Measurements from ENCODE around the gene GXYLT2. TPM values are rescaled to one million over a fixed set of nuclear protein-coding genes. Genes with fewer than 3 reads are reported as not detected.

The GXYLT2 gene
- total and polyA plus RNA-seq, 10 of the 15 experiments (the other 5 are each of a cell fraction or from before 2014, with no cell fraction given): 0.27 to 2.6 (median 0.78) TPM

- Histone ChIP-seq H3K9ac (ENCODE audit: control insufficient read depth, insufficient read depth, low read length) (no peak overlapping the region), H3K4me2 (ENCODE audit: control insufficient read depth, insufficient read depth) (no peak overlapping the region), H3K9me3 (replicated peaks; ENCODE audit: control insufficient read depth, insufficient read depth, low read length) (no peaks in the 10 kb centered on the region), H4K20me1 (ENCODE audit: control insufficient read depth, insufficient read depth) (no peaks in the 10 kb centered on the region), H3K4me3 (no peak overlapping the region), H2AFZ (ENCODE audit: control insufficient read depth, low read depth, low read length) (no peak overlapping the region), H3K4me1 (ENCODE audit: control insufficient read depth, insufficient read depth, low read length) (no peaks in the 10 kb centered on the region), H3K27ac (ENCODE audit: control insufficient read depth, insufficient read depth) (no peak overlapping the region), H3K36me3 (ENCODE audit: control insufficient read depth in 2 of 2, insufficient read depth in 2 of 2, low read length in 1 of 2) (no peaks in the 10 kb centered on the region), H3K27me3 (replicated peaks in 1 of 2; ENCODE audit: control insufficient read depth in 2 of 2, insufficient read depth in 2 of 2, low read length in 1 of 2) (no peaks in the 10 kb centered on the region), H3K79me2 (ENCODE audit: control insufficient read depth, insufficient read depth, low read length) (no peaks in the 10 kb centered on the region)
- no peak for FAIRE-seq
- ChIA-PET RAD21 (ENCODE audit: unreplicated experiment) (interaction anchor here (1.1 to 1.8 kb wide), 2 partner anchors 54 to 112 kb away, joined by 4 read pairs; no protein-coding TSS in a partner anchor), CTCF (interaction anchor here (0.5 to 5.0 kb wide), 7 partner anchors 9 to 140 kb away, joined by 3 to 28 read pairs (median 4); no protein-coding TSS in a partner anchor), SMC1A (ENCODE audit: uncharacterized antibody, unreplicated experiment) (interaction anchor here (0.7 to 3.0 kb wide), 4 partner anchors 39 to 112 kb away, joined by 3 to 13 read pairs (median 3); no protein-coding TSS in a partner anchor), POLR2A (no interaction called here)
- no peak for ATAC-seq
- no peak for DNase-seq (ENCODE audit: low read depth, low spot score)
- WGBS (ENCODE audit: insufficient coverage, insufficient replicate concordance, low lambda C conversion rate, missing lambda C conversion rate): 75% methylated on average over 7 of the region's 7 CpGs
- no TSS peak for BruUV-seq (replicated peaks)
- intact Hi-C loops (cut with micrococcal nuclease; ENCODE audit: unreplicated experiment): no loop called here
- in situ Hi-C loops (cut with MboI): no loop called here
- TF ChIP-seq CHD2 (IDR thresholded peaks at IDR 0.05; ENCODE audit: borderline replicate concordance, low read depth, low read length) (no peak), ZNF207 (IDR thresholded peaks at IDR 0.05; ENCODE audit: borderline replicate concordance) (no peak), NBN (IDR thresholded peaks at IDR 0.05) (no peak), JUND (IDR thresholded peaks at IDR 0.05; ENCODE audit: low read depth, low read length) (no peak), CEBPZ (IDR thresholded peaks at IDR 0.05; ENCODE audit: low read depth, low read length) (no peak), SIN3A (IDR thresholded peaks at IDR 0.05; ENCODE audit: low read depth, low read length) (no peak), RBBP5 (conservative IDR thresholded peaks at IDR 0.05) (no peak), POU2F2 (IDR thresholded peaks at IDR 0.05; ENCODE audit: borderline replicate concordance, low read depth, low read length) (no peak), SP1 (IDR thresholded peaks at IDR 0.05; ENCODE audit: low read depth, low read length) (no peak), STAT3 (IDR thresholded peaks at IDR 0.05; ENCODE audit: low read depth, low read length) (no peak), SREBF2 (IDR thresholded peaks at IDR 0.05; ENCODE audit: low read length) (no peak), ZNF274 (IDR thresholded peaks at IDR 0.05; ENCODE audit: insufficient read depth, insufficient read length) (no peak), CHD1 (IDR thresholded peaks at IDR 0.05; ENCODE audit: low read depth, low read length) (no peak), YBX1 (IDR thresholded peaks at IDR 0.05) (no peak), RUNX3 (IDR thresholded peaks at IDR 0.05; ENCODE audit: low read length) (no peak)
- TF ChIP-seq, protein P1, sequence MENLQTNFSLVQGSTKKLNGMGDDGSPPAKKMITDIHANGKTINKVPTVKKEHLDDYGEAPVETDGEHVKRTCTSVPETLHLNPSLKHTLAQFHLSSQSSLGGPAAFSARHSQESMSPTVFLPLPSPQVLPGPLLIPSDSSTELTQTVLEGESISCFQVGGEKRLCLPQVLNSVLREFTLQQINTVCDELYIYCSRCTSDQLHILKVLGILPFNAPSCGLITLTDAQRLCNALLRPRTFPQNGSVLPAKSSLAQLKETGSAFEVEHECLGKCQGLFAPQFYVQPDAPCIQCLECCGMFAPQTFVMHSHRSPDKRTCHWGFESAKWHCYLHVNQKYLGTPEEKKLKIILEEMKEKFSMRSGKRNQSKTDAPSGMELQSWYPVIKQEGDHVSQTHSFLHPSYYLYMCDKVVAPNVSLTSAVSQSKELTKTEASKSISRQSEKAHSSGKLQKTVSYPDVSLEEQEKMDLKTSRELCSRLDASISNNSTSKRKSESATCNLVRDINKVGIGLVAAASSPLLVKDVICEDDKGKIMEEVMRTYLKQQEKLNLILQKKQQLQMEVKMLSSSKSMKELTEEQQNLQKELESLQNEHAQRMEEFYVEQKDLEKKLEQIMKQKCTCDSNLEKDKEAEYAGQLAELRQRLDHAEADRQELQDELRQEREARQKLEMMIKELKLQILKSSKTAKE (IDR thresholded peaks at IDR 0.05; ENCODE audit: low read depth, poor library complexity, severe bottlenecking): no peak
Observed at GRCh38 chr3:72944696-72945095, 56.9 kb downstream of the GXYLT2 start.

Data from GM12878 (cell line).